GM12892 (cell line): ENCODE measurements around the gene BOLL.

Experiments
- POLR2A ChIP-seq: IDR thresholded peaks from 2 replicates; pipeline ENCODE4 v1.6.1; 2011; ENCODE audit warnings: low read depth, low read length, control low read depth
- POLR2AphosphoS5 ChIP-seq: IDR thresholded peaks from 2 replicates; pipeline ENCODE4 v1.6.1; 2011; ENCODE audit warnings: low read depth, low read length, control low read depth
- TAF1 ChIP-seq: IDR thresholded peaks from 2 replicates; pipeline ENCODE4 v1.6.1; 2011; ENCODE audit warnings: low read depth, mild to moderate bottlenecking, control low read depth, low read length, borderline replicate concordance

GRCh38 chr2:197804758-197805714, 19.9 kb upstream of the BOLL start:
- TF ChIP-seq POLR2A, result no peak
- no peak for TF ChIP-seq POLR2AphosphoS5
- no peak for TF ChIP-seq TAF1
